Stimulated activated naive B cell treated with anti-CD40 and anti-IgM and Interleukin-4, amounts not matched to agents 10 μg/mL and 1 μg/mL and 100 μg/mL, for 72 hours (primary cell): ENCODE data around the gene LRRC47.

Experiments used
- ATAC-seq, 2 donors: fragments of 150-1000 bp; cut with Tn5 transposase; replicated peaks; 2 replicates each; pipeline ENCODE4 v1.10.0; 2021; ENCODE audit warnings: moderate library complexity in 1 of 2
- DNase-seq: peaks from one replicate; pipeline ENCODE4 v3.0.0; 2021
- H3K27ac Mint-ChIP-seq: one replicate; pipeline ENCODE4 v1.8.0; 2022; ENCODE audit warnings: mild to moderate bottlenecking, mixed read lengths
- H3K27me3 Mint-ChIP-seq, 2 donors: one replicate each; pipeline ENCODE4 v1.8.0; 2022; ENCODE audit warnings: mixed read lengths in 2 of 2
- H3K36me3 Mint-ChIP-seq, 2 donors: one replicate each; pipeline ENCODE4 v1.8.0; 2022; ENCODE audit warnings: mixed read lengths in 2 of 2, mild to moderate bottlenecking in 1 of 2
- H3K4me1 Mint-ChIP-seq, 2 donors: one replicate each; pipeline ENCODE4 v1.8.0; 2022; ENCODE audit warnings: mixed read lengths in 2 of 2, mild to moderate bottlenecking in 1 of 2
- H3K4me3 Mint-ChIP-seq, 2 donors: one replicate each; pipeline ENCODE4 v1.8.0; 2022; ENCODE audit warnings: mild to moderate bottlenecking in 2 of 2, mixed read lengths in 2 of 2, moderate library complexity in 1 of 2
- H3K9me3 Mint-ChIP-seq, 2 donors: one replicate each; pipeline ENCODE4 v1.8.0; 2022; ENCODE audit warnings: mixed read lengths in 2 of 2, mild to moderate bottlenecking in 1 of 2

The LRRC47 gene

DNA sequence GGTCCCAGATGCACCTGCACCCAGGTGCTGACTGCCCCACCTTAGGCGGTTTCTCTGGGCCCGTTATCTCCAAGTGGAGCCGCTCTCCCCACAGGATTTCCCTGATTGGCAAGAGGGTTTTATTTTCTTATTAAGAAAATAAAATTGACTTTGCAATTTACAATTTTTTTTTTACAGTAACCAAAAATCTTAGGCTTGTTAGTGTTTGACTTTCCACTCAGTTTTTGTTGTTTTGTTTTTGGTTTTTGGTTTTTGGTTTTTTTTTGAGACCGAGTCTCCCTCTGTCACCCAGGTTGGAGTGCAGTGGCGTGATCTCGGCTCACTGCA lies 48.8 kb downstream of the LRRC47 start:
- DNase-seq: no peak
- Mint-ChIP-seq H3K4me1 (peaks cover 24 to 34% of the 10 kb centered on the region in 2 donors), H3K4me3 (peak overlapping the region; percentile 84 to 85), H3K36me3 (peaks cover 8 to 19% of the 10 kb centered on the region in 2 donors), H3K9me3 (no peaks in the 10 kb centered on the region), H3K27me3 (peaks cover 3 to 13% of the 10 kb centered on the region in 2 donors), H3K27ac (no peak overlapping the region)
- no peak for ATAC-seq

- DNase-seq: peak; percentile 75
- ATAC-seq: peak; percentile 97
- Mint-ChIP-seq H3K4me1 (peaks cover 24 to 34% of the 10 kb centered on the region in 2 donors), H3K27ac (peak overlapping the region; percentile 87), H3K4me3 (peak overlapping the region; percentile 84 to 85), H3K9me3 (no peaks in the 10 kb centered on the region), H3K27me3 (peaks cover 3 to 11% of the 10 kb centered on the region in 2 donors), H3K36me3 (peaks cover 9 to 19% of the 10 kb centered on the region in 2 donors)
Measured at GRCh38 chr1:3746830-3747521, 49.3 kb downstream of the LRRC47 start.

- Mint-ChIP-seq H3K27me3 (peaks cover 3 to 5% of the 10 kb centered on the region in 2 donors), H3K27ac (peak overlapping the region; percentile 87), H3K9me3 (no peaks in the 10 kb centered on the region), H3K4me3 (peak overlapping the region; percentile 84 to 85), H3K4me1 (peaks cover 24 to 34% of the 10 kb centered on the region in 2 donors), H3K36me3 (peaks cover 15 to 24% of the 10 kb centered on the region in 2 donors)
- DNase-seq (no peak), ATAC-seq (peak in 1 of 2 donors; percentile 24)
Measured at GRCh38 chr1:3746389-3746829, 49.9 kb downstream of the LRRC47 start.

GRCh38 chr1:3745590-3746381 lies 50.5 kb downstream of the LRRC47 start:
- H3K27me3 Mint-ChIP-seq: no peaks in the 10 kb centered on the region
- peak overlapping the region; percentile 84 to 85 for H3K4me3 Mint-ChIP-seq
- H3K9me3 Mint-ChIP-seq: no peaks in the 10 kb centered on the region
- H3K27ac Mint-ChIP-seq: peak overlapping the region; percentile 87
- DNase-seq: no peak
- ATAC-seq: no peak
- H3K36me3 Mint-ChIP-seq: peaks cover 17 to 25% of the 10 kb centered on the region in 2 donors
- peaks cover 24 to 34% of the 10 kb centered on the region in 2 donors for H3K4me1 Mint-ChIP-seq

- H3K4me3 Mint-ChIP-seq: peak overlapping the region in 1 of 2 donors; percentile 42
- H3K9me3 Mint-ChIP-seq: no peaks in the 10 kb centered on the region
- H3K36me3 Mint-ChIP-seq: peaks cover 18 to 25% of the 10 kb centered on the region in 2 donors
- DNase-seq (no peak), ATAC-seq (no peak)
- no peaks in the 10 kb centered on the region for H3K27me3 Mint-ChIP-seq
- peaks cover 24 to 34% of the 10 kb centered on the region in 2 donors for H3K4me1 Mint-ChIP-seq
- peak overlapping the region; percentile 72 for H3K27ac Mint-ChIP-seq
Measured at GRCh38 chr1:3745071-3745470, 51.2 kb downstream of the LRRC47 start.

DNA sequence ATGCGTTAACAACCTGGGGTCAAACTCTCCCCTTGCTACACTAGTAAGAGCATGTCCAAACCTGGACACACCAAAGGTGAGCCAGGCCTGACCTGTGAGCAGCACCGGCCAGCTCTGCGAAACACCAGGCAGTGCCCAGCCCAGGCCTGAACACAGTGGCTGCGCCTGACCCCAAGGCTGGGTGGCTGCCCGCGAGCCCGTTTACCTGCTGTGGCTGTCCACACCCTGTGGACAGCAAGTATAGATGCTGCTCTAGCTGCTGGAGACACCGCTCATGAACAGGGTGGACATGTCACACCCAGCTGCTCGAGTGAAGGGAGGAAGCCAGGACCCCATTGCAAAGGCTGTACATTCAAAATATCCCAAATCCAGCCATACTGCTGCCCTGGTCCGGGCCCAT lies 51.7 kb downstream of the LRRC47 start:
- no peak for ATAC-seq
- no peak overlapping the region for H3K27ac Mint-ChIP-seq
- no peak overlapping the region for H3K4me3 Mint-ChIP-seq

GRCh38 chr1:3743826-3744225 lies 52.5 kb downstream of the LRRC47 start:
- Mint-ChIP-seq H3K9me3 (no peaks in the 10 kb centered on the region), H3K27me3 (no peaks in the 10 kb centered on the region), H3K27ac (no peak overlapping the region), H3K4me3 (no peak overlapping the region), H3K4me1 (peaks cover 24 to 34% of the 10 kb centered on the region in 2 donors), H3K36me3 (peaks cover 18 to 25% of the 10 kb centered on the region in 2 donors)
- DNase-seq: no peak
- ATAC-seq: no peak

More for the DNA sequence above, 51.7 kb downstream of the LRRC47 start:
- Mint-ChIP-seq H3K36me3 (peaks cover 18 to 25% of the 10 kb centered on the region in 2 donors), H3K4me1 (peaks cover 24 to 34% of the 10 kb centered on the region in 2 donors), H3K9me3 (no peaks in the 10 kb centered on the region), H3K27me3 (no peaks in the 10 kb centered on the region)
- no peak for DNase-seq

- DNase-seq (no peak), ATAC-seq (no peak)
- H3K4me1 Mint-ChIP-seq: peaks cover 24 to 34% of the 10 kb centered on the region in 2 donors
- no peak overlapping the region for H3K4me3 Mint-ChIP-seq
- peaks cover 18 to 25% of the 10 kb centered on the region in 2 donors for H3K36me3 Mint-ChIP-seq
- no peaks in the 10 kb centered on the region for H3K9me3 Mint-ChIP-seq
- H3K27ac Mint-ChIP-seq: no peak overlapping the region
- H3K27me3 Mint-ChIP-seq: no peaks in the 10 kb centered on the region
Measured at GRCh38 chr1:3743421-3743820, 52.9 kb downstream of the LRRC47 start.

DNA sequence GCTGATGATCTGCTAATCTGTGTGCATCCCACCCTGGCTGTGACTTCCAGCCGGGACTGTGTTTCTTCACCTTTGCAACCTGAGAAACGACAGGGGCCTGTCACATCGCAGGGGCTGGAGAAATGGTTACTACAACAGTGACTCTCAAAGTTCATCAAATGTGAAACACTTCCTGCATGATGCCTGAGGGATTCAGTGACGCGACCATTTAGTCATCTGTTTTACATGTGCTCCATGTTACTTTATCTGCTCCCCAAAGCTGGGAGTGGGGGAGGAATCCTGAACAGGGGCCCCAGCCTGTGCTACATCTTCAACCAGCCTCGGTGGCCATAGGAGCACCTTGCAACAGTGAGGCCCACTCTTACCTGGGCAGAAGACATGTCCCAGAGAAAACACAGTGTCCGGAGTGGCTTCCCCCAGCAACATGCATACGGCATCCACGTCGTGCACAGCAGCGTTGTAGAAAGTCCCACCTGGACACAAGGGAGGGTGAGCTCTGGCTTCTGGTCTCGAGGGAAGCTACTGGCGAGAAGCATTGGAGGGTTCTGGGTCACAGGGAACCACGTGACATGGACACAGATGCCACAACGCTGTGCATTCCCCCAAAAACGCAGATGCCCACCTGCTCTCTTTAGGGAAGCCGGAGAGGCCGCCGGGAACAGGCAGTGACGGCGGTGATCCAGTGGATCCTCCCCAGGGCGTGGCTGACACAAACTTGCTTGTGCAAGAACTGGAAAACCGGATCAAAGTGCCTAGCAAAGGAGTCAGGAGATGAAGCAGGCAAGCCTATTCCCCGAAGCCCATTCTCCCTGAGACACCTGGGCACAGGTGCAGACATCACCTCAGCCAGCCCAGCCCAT lies 53.6 kb downstream of the LRRC47 start:
- peaks cover 21 to 25% of the 10 kb centered on the region in 2 donors for H3K36me3 Mint-ChIP-seq
- no peaks in the 10 kb centered on the region for H3K9me3 Mint-ChIP-seq
- no peak overlapping the region for H3K4me3 Mint-ChIP-seq
- no peak for ATAC-seq
- H3K4me1 Mint-ChIP-seq: peaks cover 17 to 27% of the 10 kb centered on the region in 2 donors
- no peak overlapping the region for H3K27ac Mint-ChIP-seq
- H3K27me3 Mint-ChIP-seq: no peaks in the 10 kb centered on the region
- DNase-seq: no peak

GRCh38 chr1:3741566-3742438 lies 54.5 kb downstream of the LRRC47 start:
- Mint-ChIP-seq H3K27ac (no peak overlapping the region), H3K9me3 (no peaks in the 10 kb centered on the region), H3K4me3 (no peak overlapping the region), H3K27me3 (no peaks in the 10 kb centered on the region), H3K36me3 (peaks cover 21 to 25% of the 10 kb centered on the region in 2 donors), H3K4me1 (peaks cover 16 to 25% of the 10 kb centered on the region in 2 donors)
- ATAC-seq (no peak), DNase-seq (no peak)

DNA sequence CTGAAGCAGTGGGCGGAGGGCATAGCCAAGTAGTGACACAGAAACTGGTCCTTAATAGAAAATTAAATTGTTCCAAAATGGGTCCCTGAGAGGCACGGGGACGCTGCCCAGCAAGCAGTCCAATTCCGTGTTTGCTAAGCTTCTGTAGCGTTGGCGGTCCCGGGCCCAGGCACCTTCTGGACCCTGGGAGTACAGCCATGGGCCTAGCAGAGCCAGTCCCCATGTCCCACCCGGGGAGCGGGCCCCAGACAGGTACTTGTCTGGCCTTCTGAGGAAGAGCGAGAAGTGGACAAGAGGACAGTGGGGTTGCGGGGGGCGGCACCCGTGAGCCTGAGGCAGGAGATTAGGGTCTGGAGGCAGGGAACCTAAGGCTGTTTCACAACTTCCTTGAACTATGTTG lies 55.5 kb downstream of the LRRC47 start:
- ATAC-seq (no peak), DNase-seq (no peak)
- Mint-ChIP-seq H3K4me3 (no peak overlapping the region), H3K36me3 (peaks cover 22 to 27% of the 10 kb centered on the region in 2 donors), H3K27me3 (no peaks in the 10 kb centered on the region), H3K4me1 (peaks cover 9 to 14% of the 10 kb centered on the region in 2 donors), H3K27ac (no peak overlapping the region), H3K9me3 (no peaks in the 10 kb centered on the region)

GRCh38 chr1:3740042-3740441 lies 56.3 kb downstream of the LRRC47 start:
- peaks cover 17 to 24% of the 10 kb centered on the region in 2 donors for H3K36me3 Mint-ChIP-seq
- no peaks in the 10 kb centered on the region for H3K9me3 Mint-ChIP-seq
- no peak for ATAC-seq
- no peak overlapping the region for H3K4me3 Mint-ChIP-seq
- no peak for DNase-seq
- H3K4me1 Mint-ChIP-seq: peaks cover 2 to 7% of the 10 kb centered on the region in 2 donors
- no peak overlapping the region for H3K27ac Mint-ChIP-seq
- H3K27me3 Mint-ChIP-seq: no peaks in the 10 kb centered on the region

- Mint-ChIP-seq H3K27ac (no peak overlapping the region), H3K4me1 (no peaks in the 10 kb centered on the region), H3K27me3 (no peaks in the 10 kb centered on the region), H3K9me3 (no peaks in the 10 kb centered on the region), H3K36me3 (peaks cover 15 to 18% of the 10 kb centered on the region in 2 donors), H3K4me3 (no peak overlapping the region)
- ATAC-seq (no peak), DNase-seq (no peak)
Measured at GRCh38 chr1:3738943-3739342, 57.4 kb downstream of the LRRC47 start.
